ENCODE data around the gene PDCD2.
"Not testable (repeated sequence)": the region's sequence is repeated elsewhere in the genome, so short reads cannot be mapped to it uniquely, and the experiment has no call there.

The PDCD2 gene
- total RNA-seq, result 65.3 reads per million, percentile 74 among the genes with 10 or more reads in this experiment

- DNase-seq, result peak; percentile 88
Observed at GRCh38 chr6:170584181-170584953, at the start of gene PDCD2. PDCD2 (minus strand) TSS chr6:170584637; CDS start chr6:170584581, 56 bp downstream.

GRCh38 chr6:170616020-170616554, 31.6 kb upstream of the PDCD2 start:
- not testable (repeated sequence) for DNase-seq

- not testable (repeated sequence) for DNase-seq
Observed at GRCh38 chr6:170612256-170612804, 27.9 kb upstream of the PDCD2 start.

GRCh38 chr6:170609225-170609624, 24.8 kb upstream of the PDCD2 start:
- DNase-seq, result not testable (repeated sequence)

- DNase-seq, result no peak
Observed at GRCh38 chr6:170605574-170606259, 21.3 kb upstream of the PDCD2 start.

GRCh38 chr6:170597278-170597677, 12.8 kb upstream of the PDCD2 start:
- DNase-seq, result no peak

- no peak for DNase-seq
Observed at GRCh38 chr6:170596426-170596825, 12.0 kb upstream of the PDCD2 start.

GRCh38 chr6:170590725-170591124, 6.3 kb upstream of the PDCD2 start:
- DNase-seq, result no peak

- DNase-seq, result no peak
Observed at GRCh38 chr6:170584954-170585498, 589 bp upstream of the PDCD2 start.

- DNase-seq, result no peak
Observed at GRCh38 chr6:170583756-170584180, 669 bp downstream of the PDCD2 start.

GRCh38 chr6:170578909-170579308, 5.5 kb downstream of the PDCD2 start:
- no peak for DNase-seq

- no peak for DNase-seq
Observed at GRCh38 chr6:170575250-170575649, 9.2 kb downstream of the PDCD2 start.

GRCh38 chr6:170572704-170573466, 11.6 kb downstream of the PDCD2 start:
- no peak for DNase-seq

GRCh38 chr6:170564936-170565530, 19.4 kb downstream of the PDCD2 start:
- DNase-seq, result no peak

GRCh38 chr6:170561555-170561954, 22.9 kb downstream of the PDCD2 start:
- DNase-seq, result no peak

GRCh38 chr6:170555305-170555704, 29.1 kb downstream of the PDCD2 start:
- no peak for DNase-seq

- DNase-seq, result peak; percentile 3
Observed at GRCh38 chr6:170554796-170555137, 29.7 kb downstream of the PDCD2 start.

- peak; percentile 98 for DNase-seq
Observed at GRCh38 chr6:170554013-170554795, 30.2 kb downstream of the PDCD2 start, which contains the start of gene TBP. TBP (plus strand) TSS chr6:170554369; CDS start chr6:170557030, 2,661 bp downstream.

GRCh38 chr6:170553534-170554012, 30.9 kb downstream of the PDCD2 start:
- DNase-seq, result peak; percentile 40

- peak; percentile 75 for DNase-seq
Observed at GRCh38 chr6:170552765-170553533, 31.5 kb downstream of the PDCD2 start, which contains the start of gene PSMB1. PSMB1 (minus strand) TSS chr6:170553307; CDS start chr6:170553242, 65 bp downstream.

All from effector CD4-positive, alpha-beta T cell (primary cell).